ENCODE data around the gene CLTB.
"Not testable (repeated sequence)": the region's sequence is repeated elsewhere in the genome, so short reads cannot be mapped to it uniquely, and the experiment has no call there.

GRCh38 chr5:176442911-176443310, 26.6 kb upstream of the CLTB start:
- not testable (repeated sequence) for TF ChIP-seq CTCF (IDR thresholded peaks at IDR 0.05; ENCODE audit: low read depth, low read length); MAX (IDR thresholded peaks at IDR 0.05; ENCODE audit: low read depth, low read length); POLR2A (IDR thresholded peaks at IDR 0.05; ENCODE audit: extremely low read depth, insufficient read length); MYC (IDR thresholded peaks at IDR 0.05; ENCODE audit: low read depth, low read length)

Data from NB4 (cell line).